Keratinocyte (primary cell): ENCODE measurements around the gene ESR2.

Experiments used
- EZH2 ChIP-seq: IDR thresholded peaks from one replicate; pipeline ENCODE4 v1.6.1; 2012; ENCODE audit warnings: inconsistent platforms, mild to moderate bottlenecking, low read length, moderate library complexity
- TF ChIP-seq, protein P1 (sequence below), 3 experiments: IDR thresholded peaks in 1 of 3; conservative IDR thresholded peaks in 1 of 3; optimal IDR thresholded peaks in 1 of 3; 2 replicates in 2 of 3; 3 replicates in 1 of 3; pipeline versions ENCODE3 to v1.5.1; 2011; ENCODE audit warnings: low read length in 3 of 3, mild to moderate bottlenecking in 3 of 3, moderate library complexity in 2 of 3, control low read depth in 1 of 3, inconsistent platforms in 1 of 3; ENCODE audit not compliant: insufficient read depth in 2 of 3; ENCODE audit errors: extremely low read depth in 1 of 3

DNA sequence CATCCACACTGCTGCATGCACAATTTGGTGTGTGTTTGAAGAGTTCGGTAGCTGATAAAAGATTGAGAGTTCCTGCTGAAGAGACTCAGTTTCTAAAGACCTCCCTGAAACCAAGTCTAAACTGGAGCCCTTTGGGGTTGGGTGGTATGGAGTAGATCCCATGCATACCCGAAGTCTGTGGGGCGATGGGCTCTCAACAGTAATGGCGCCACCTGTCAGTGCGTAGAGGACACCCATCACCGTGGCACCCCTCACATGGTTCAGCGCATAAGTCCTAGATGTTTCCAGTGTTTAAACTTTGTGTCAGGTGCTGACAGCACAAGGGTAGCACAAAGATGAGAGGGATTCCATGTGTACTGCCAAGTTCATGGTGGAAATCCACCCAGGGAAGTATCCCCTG lies 85.9 kb downstream of the ESR2 start:
- TF ChIP-seq, protein P1, sequence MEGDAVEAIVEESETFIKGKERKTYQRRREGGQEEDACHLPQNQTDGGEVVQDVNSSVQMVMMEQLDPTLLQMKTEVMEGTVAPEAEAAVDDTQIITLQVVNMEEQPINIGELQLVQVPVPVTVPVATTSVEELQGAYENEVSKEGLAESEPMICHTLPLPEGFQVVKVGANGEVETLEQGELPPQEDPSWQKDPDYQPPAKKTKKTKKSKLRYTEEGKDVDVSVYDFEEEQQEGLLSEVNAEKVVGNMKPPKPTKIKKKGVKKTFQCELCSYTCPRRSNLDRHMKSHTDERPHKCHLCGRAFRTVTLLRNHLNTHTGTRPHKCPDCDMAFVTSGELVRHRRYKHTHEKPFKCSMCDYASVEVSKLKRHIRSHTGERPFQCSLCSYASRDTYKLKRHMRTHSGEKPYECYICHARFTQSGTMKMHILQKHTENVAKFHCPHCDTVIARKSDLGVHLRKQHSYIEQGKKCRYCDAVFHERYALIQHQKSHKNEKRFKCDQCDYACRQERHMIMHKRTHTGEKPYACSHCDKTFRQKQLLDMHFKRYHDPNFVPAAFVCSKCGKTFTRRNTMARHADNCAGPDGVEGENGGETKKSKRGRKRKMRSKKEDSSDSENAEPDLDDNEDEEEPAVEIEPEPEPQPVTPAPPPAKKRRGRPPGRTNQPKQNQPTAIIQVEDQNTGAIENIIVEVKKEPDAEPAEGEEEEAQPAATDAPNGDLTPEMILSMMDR (optimal IDR thresholded peaks at IDR 0.05 in 1 of 3, IDR thresholded peaks at IDR 0.05 in 1 of 3, conservative IDR thresholded peaks at IDR 0.05 in 1 of 3; ENCODE audit: extremely low read depth in 1 of 3, insufficient read depth in 2 of 3, low read length in 3 of 3): peak in 1 of 3 experiments; percentile 23
- TF ChIP-seq EZH2: no peak
